ENCODE measurements around the gene TNFAIP2.

DNA sequence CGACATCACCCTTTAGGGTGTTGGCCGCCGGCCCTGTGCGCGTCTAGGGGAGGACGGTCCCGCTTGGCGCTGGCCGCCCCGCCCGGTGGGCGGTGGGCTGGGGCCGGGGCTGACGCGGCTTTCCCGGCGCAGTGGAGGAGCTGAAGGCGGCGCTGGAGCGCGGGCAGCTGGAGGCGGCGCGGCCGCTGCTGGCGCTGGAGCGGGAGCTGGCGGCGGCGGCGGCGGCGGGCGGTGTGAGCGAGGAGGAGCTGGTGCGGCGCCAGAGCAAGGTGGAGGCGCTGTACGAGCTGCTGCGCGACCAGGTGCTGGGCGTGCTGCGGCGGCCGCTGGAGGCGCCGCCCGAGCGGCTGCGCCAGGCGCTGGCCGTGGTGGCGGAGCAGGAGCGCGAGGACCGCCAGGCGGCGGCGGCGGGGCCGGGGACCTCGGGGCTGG lies 3.6 kb downstream of the TNFAIP2 start:
- TF ChIP-seq, protein P1, sequence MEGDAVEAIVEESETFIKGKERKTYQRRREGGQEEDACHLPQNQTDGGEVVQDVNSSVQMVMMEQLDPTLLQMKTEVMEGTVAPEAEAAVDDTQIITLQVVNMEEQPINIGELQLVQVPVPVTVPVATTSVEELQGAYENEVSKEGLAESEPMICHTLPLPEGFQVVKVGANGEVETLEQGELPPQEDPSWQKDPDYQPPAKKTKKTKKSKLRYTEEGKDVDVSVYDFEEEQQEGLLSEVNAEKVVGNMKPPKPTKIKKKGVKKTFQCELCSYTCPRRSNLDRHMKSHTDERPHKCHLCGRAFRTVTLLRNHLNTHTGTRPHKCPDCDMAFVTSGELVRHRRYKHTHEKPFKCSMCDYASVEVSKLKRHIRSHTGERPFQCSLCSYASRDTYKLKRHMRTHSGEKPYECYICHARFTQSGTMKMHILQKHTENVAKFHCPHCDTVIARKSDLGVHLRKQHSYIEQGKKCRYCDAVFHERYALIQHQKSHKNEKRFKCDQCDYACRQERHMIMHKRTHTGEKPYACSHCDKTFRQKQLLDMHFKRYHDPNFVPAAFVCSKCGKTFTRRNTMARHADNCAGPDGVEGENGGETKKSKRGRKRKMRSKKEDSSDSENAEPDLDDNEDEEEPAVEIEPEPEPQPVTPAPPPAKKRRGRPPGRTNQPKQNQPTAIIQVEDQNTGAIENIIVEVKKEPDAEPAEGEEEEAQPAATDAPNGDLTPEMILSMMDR (IDR thresholded peaks at IDR 0.05): peak in 3 of 6 experiments; percentile 72 to 83 (median 74)
- no peak for TF ChIP-seq POLR2A (IDR thresholded peaks at IDR 0.05)
